Karpas-422 (cell line): Measurements from ENCODE around the gene ATP8B4. TPM values are rescaled to one million over a fixed set of nuclear protein-coding genes. Genes with fewer than 3 reads are reported as not detected.

Experiments
- DNase-seq: peaks from one replicate; pipeline ENCODE4 v3.0.0-alpha.2; 2015
- H2AFZ ChIP-seq: fragments of 200-600 bp; sonication (generic); 2 replicates; pipeline ENCODE4 v1.6.1; 2014; ENCODE audit warnings: antibody characterized with exemption, low read length, mixed read lengths
- H3K27ac ChIP-seq: fragments of 200-600 bp; sonication (generic); 2 replicates; pipeline ENCODE4 v1.5.1; 2014; ENCODE audit warnings: mild to moderate bottlenecking, low read length, moderate library complexity
- H3K27me3 ChIP-seq: fragments of 200-600 bp; sonication (generic); 2 replicates; pipeline ENCODE4 v1.6.1; 2014; ENCODE audit warnings: low read length, mixed read lengths
- H3K36me3 ChIP-seq: fragments of 200-600 bp; sonication (generic); 2 replicates; pipeline ENCODE4 v1.6.1; 2014; ENCODE audit warnings: low read length, mixed read lengths; ENCODE audit not compliant: insufficient read depth
- H3K4me1 ChIP-seq: fragments of 200-600 bp; sonication (generic); 2 replicates; pipeline ENCODE4 v1.6.1; 2014; ENCODE audit warnings: mild to moderate bottlenecking, low read length, mixed read lengths
- H3K4me2 ChIP-seq: fragments of 200-600 bp; sonication (generic); 2 replicates; pipeline ENCODE4 v1.6.1; 2014; ENCODE audit warnings: low read length, low read depth, mild to moderate bottlenecking; ENCODE audit not compliant: poor library complexity, severe bottlenecking
- H3K4me3 ChIP-seq: fragments of 200-600 bp; sonication (generic); 2 replicates; pipeline ENCODE4 v1.5.1; 2014; ENCODE audit warnings: mild to moderate bottlenecking, antibody characterized with exemption, low read length, mixed read lengths
- H3K79me2 ChIP-seq: fragments of 200-600 bp; sonication (generic); 2 replicates; pipeline ENCODE4 v1.6.1; 2014; ENCODE audit warnings: mild to moderate bottlenecking, low read length, mixed read lengths
- H3K9ac ChIP-seq: fragments of 200-600 bp; sonication (generic); 2 replicates; pipeline ENCODE4 v1.6.0; 2014; ENCODE audit warnings: low read length
- H3K9me2 ChIP-seq: fragments of 200-600 bp; sonication (generic), shearing (Covaris generic); replicated peaks from 2 replicates; pipeline ENCODE4 v1.6.0; 2014; ENCODE audit warnings: mild to moderate bottlenecking, low read length, moderate library complexity; ENCODE audit not compliant: insufficient read depth
- H3K9me3 ChIP-seq: fragments of 300-700, 200-600 bp; sonication (generic); 2 replicates; pipeline ENCODE4 v1.6.1; 2014; ENCODE audit warnings: low read length, mixed read lengths
- H4K20me1 ChIP-seq: fragments of 200-600 bp; sonication (generic); 2 replicates; pipeline ENCODE4 v1.6.1; 2014; ENCODE audit warnings: mild to moderate bottlenecking, antibody characterized with exemption, low read length, low read depth; ENCODE audit not compliant: insufficient read depth
- total RNA-seq: library from RNA; depleted of rRNA; stranded (reverse); fragments of >200 nt; shearing (Covaris generic); gene quantifications from 2 replicates; pipeline ENCODE4 v1.2.3, GENCODE V29; 2014; ENCODE audit warnings: low replicate concordance

The ATP8B4 gene
- total RNA-seq, 1 experiment from 2014 or later = not detected

DNA sequence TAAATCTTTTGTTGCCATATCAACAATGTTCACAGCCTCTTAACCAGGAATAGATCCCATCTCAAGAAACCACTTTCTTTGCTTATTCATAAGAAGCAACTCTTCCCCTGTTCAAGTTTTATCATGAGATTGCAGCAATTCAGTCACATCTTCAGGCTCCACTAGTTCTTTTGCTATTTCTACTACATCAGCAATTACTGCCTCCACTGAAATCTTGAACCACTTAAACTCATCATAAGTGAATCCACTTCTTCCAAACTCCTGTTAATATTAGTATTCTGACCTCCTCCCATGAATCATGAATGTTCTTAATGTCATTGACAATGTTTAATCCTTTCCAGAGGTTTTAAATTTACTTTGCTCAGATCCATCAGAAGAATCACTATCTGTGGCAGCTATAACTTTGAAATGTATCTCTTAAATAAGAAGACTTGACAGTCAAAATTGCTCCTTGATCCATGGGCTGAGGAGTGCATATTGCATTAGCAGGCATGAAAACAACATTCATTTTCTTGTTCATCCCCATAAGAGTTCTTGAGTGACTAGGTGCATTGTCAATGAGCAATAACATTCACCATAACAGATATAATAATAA lies 292.3 kb downstream of the ATP8B4 start:
- no peak overlapping the region for H3K27ac ChIP-seq
- H2AFZ ChIP-seq = no peak overlapping the region
- no peaks in the 10 kb centered on the region for H4K20me1 ChIP-seq
- no peak overlapping the region for H3K4me3 ChIP-seq
- H3K9me3 ChIP-seq = no peaks in the 10 kb centered on the region
- H3K36me3 ChIP-seq = no peaks in the 10 kb centered on the region
- no peak overlapping the region for H3K4me2 ChIP-seq
- H3K79me2 ChIP-seq = no peaks in the 10 kb centered on the region
- DNase-seq = no peak
- H3K27me3 ChIP-seq = no peaks in the 10 kb centered on the region
- H3K9me2 ChIP-seq = no peaks in the 10 kb centered on the region; the same call in 1 of the 2 replicates
- no peaks in the 10 kb centered on the region for H3K4me1 ChIP-seq
- H3K9ac ChIP-seq = no peak overlapping the region

DNA sequence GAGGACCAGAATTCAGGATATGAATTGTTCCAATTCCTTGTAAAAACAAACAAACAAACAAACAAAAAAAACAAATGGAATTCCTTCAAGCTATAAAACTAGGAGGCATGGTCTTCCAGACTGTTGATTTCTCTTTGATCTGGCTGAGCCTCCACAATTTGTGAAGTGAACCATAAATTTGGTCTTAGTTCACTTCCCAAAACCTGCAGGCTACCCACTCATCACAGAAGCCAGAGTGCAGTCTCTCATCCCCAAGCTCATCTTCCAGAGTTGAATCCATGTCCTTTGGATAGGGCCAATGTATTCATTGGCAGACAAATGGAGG lies 294.3 kb downstream of the ATP8B4 start:
- Histone ChIP-seq H3K27me3 (no peaks in the 10 kb centered on the region), H3K9ac (no peak overlapping the region), H3K9me2 (no peaks in the 10 kb centered on the region; the same call in 1 of the 2 replicates), H4K20me1 (no peaks in the 10 kb centered on the region), H3K9me3 (no peaks in the 10 kb centered on the region), H3K4me3 (no peak overlapping the region), H3K4me2 (no peak overlapping the region), H3K4me1 (no peaks in the 10 kb centered on the region), H3K36me3 (no peaks in the 10 kb centered on the region), H3K79me2 (no peaks in the 10 kb centered on the region), H2AFZ (no peak overlapping the region), H3K27ac (no peak overlapping the region)
- no peak for DNase-seq

DNA sequence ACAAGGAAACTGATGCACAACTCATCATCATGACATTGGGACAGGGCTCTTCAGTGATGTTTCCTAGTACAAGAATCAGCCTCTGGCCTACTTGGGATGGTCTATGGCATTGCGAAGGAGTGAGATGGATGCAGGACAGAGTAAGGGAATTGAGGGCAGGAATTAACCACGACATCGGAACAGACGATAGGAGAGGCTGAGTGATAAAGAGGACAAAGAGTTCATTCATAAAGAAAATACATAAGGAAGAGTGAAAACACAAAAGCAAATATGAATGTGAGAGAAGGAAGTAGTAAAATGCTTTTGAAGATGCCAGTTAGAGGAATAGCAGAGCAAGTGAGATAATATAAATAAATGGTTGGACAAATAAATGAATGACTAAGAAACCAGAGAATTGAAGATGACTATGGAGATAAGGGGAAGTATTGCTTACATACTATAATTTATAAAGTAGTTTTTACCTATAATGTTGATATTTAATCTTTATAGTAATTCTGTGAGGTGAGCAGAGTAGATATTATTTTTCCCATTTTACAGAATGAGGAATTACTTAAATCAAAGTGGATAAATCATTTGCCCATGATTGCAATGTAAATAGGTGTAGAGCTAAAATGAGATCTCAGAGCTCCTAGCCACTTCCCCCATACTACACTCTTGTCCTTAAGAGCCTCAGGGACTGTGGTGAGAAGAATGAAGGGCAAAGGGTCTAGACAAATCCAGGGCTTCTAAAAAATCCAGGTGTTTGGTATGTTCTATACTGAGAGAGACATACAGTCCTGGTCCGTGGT lies 294.9 kb downstream of the ATP8B4 start:
- Histone ChIP-seq H4K20me1 (no peaks in the 10 kb centered on the region), H3K27me3 (no peaks in the 10 kb centered on the region), H3K27ac (no peak overlapping the region), H3K4me3 (no peak overlapping the region), H3K9ac (no peak overlapping the region), H3K9me2 (no peaks in the 10 kb centered on the region; the same call in 1 of the 2 replicates), H3K9me3 (no peaks in the 10 kb centered on the region), H3K79me2 (no peaks in the 10 kb centered on the region), H3K4me2 (no peak overlapping the region), H2AFZ (no peak overlapping the region), H3K36me3 (no peaks in the 10 kb centered on the region), H3K4me1 (no peaks in the 10 kb centered on the region)
- no peak for DNase-seq

- Histone ChIP-seq H3K9me2 (no peaks in the 10 kb centered on the region), H3K9me3 (no peaks in the 10 kb centered on the region), H3K27me3 (no peaks in the 10 kb centered on the region), H4K20me1 (no peaks in the 10 kb centered on the region), H3K9ac (no peak overlapping the region), H3K4me2 (no peak overlapping the region), H3K36me3 (no peaks in the 10 kb centered on the region), H3K79me2 (no peaks in the 10 kb centered on the region), H2AFZ (no peak overlapping the region), H3K27ac (no peak overlapping the region), H3K4me3 (no peak overlapping the region), H3K4me1 (no peaks in the 10 kb centered on the region)
- DNase-seq = no peak
Measured at GRCh38 chr15:49817100-49817499, 301.9 kb downstream of the ATP8B4 start.

DNA sequence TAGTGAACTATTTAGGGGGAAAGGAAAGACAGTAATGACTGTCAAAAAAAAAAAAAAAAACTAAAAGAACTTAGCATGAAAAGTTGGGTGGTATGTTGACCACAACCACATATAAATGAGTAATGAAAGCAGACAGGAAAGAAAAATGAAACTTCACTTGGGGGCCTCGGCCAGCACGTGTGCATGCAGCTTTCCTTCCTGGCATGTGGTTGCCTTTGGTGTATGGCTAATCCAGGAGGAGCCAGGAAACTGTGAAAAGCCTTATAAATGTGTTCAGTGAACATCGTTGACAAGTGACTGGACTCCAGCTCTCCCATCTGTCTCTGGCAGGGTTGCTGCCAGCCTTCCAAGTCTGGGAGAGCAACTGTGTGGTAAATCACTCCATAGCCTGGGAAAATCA lies 303.1 kb downstream of the ATP8B4 start:
- no peak overlapping the region for H3K9ac ChIP-seq
- DNase-seq = no peak
- H4K20me1 ChIP-seq = no peaks in the 10 kb centered on the region
- no peak overlapping the region for H3K27ac ChIP-seq
- H3K36me3 ChIP-seq = no peaks in the 10 kb centered on the region
- H3K4me1 ChIP-seq = no peaks in the 10 kb centered on the region
- no peak overlapping the region for H2AFZ ChIP-seq
- no peak overlapping the region for H3K4me3 ChIP-seq
- H3K4me2 ChIP-seq = no peak overlapping the region
- H3K79me2 ChIP-seq = no peaks in the 10 kb centered on the region
- H3K9me2 ChIP-seq = no peaks in the 10 kb centered on the region
- no peaks in the 10 kb centered on the region for H3K27me3 ChIP-seq
- no peaks in the 10 kb centered on the region for H3K9me3 ChIP-seq

- Histone ChIP-seq H3K4me1 (no peaks in the 10 kb centered on the region), H3K27ac (no peak overlapping the region), H3K4me2 (no peak overlapping the region), H3K36me3 (no peaks in the 10 kb centered on the region), H4K20me1 (no peaks in the 10 kb centered on the region), H3K27me3 (no peaks in the 10 kb centered on the region), H3K9ac (no peak overlapping the region), H3K9me3 (no peaks in the 10 kb centered on the region), H3K9me2 (no peaks in the 10 kb centered on the region), H2AFZ (no peak overlapping the region), H3K4me3 (no peak overlapping the region), H3K79me2 (no peaks in the 10 kb centered on the region)
- DNase-seq = no peak
Measured at GRCh38 chr15:49815526-49815925, 303.5 kb downstream of the ATP8B4 start.

DNA sequence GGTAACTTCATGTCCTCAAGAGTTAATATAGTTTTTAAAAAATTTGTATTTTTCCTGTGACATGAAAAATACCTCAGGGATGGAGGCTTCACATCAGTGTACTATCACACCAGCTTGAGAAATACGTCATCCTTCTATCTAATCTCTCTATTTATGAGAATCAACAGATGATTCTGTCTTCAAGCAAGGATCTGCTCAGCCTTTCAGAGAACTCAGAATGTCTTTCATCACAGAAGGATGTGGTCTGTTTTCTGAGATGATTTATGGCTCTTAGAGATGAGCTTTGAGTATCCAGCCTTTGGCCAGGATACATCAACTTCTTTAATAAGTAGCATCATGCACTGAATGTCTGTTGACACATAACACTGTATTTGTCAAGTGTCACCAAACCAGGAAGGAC lies 304.3 kb downstream of the ATP8B4 start:
- H3K9me3 ChIP-seq = no peaks in the 10 kb centered on the region
- no peaks in the 10 kb centered on the region for H4K20me1 ChIP-seq

GRCh38 chr15:49813625-49814024 lies 305.4 kb downstream of the ATP8B4 start:
- H3K4me3 ChIP-seq = no peak overlapping the region
- no peak overlapping the region for H2AFZ ChIP-seq

More for the DNA sequence above, 304.3 kb downstream of the ATP8B4 start:
- no peak for DNase-seq
- Histone ChIP-seq H3K9ac (no peak overlapping the region), H3K9me2 (no peaks in the 10 kb centered on the region), H3K27me3 (no peaks in the 10 kb centered on the region), H3K4me2 (no peak overlapping the region), H3K4me3 (no peak overlapping the region), H3K4me1 (no peaks in the 10 kb centered on the region), H3K79me2 (no peaks in the 10 kb centered on the region), H3K36me3 (no peaks in the 10 kb centered on the region), H2AFZ (no peak overlapping the region), H3K27ac (no peak overlapping the region)

More at GRCh38 chr15:49813625-49814024, 305.4 kb downstream of the ATP8B4 start:
- Histone ChIP-seq H3K4me2 (no peak overlapping the region), H3K9ac (no peak overlapping the region), H3K9me2 (no peaks in the 10 kb centered on the region), H3K4me1 (no peaks in the 10 kb centered on the region), H3K79me2 (no peaks in the 10 kb centered on the region), H3K27ac (no peak overlapping the region), H3K36me3 (no peaks in the 10 kb centered on the region), H3K27me3 (no peaks in the 10 kb centered on the region), H3K9me3 (no peaks in the 10 kb centered on the region), H4K20me1 (no peaks in the 10 kb centered on the region)
- no peak for DNase-seq
